ENCODE results near the gene ELP2.
"Not testable (repeated sequence)": the region's sequence is repeated elsewhere in the genome, so short reads cannot be mapped to it uniquely, and the experiment has no call there.

ELP2 gene

DNA sequence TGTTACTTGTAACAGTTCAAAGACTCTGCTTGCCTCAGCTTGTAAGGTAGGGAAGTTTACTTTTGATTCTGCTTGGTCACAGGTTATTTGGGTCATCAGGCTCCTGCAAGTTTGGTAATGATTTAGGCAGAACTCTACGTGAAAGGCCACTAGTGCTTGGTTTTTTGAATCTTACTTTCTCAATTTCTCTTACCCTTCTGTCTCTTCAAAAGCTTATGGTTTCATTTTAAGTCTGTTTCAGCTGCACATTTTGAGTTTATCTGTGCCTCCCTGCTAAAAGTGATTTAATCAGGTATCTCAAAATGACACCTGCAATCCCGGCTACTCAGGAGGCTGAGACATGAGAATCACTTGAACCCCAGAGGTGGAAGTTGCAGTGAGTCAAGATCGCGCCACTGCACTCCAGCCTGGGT is 31.3 kb downstream of the ELP2 start:
- no peak for DNase-seq

DNA sequence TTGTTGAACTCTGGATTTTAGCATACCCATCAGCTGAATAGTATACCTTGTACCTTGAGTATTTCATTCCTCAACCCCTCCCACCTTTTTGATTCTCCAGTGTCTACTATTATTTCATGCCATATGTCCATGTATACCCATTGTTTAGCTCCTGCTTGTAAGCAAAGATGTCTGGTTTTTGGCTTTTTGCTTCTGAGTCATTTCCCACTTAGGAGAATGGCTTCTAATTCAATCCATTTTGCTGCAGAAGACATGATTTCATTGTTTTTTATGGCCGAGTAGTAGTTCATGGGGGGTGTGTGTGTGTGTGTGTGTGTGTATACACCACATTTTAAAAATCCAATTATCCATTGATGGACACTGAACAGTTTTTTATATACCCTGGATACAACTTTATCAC is 33.3 kb downstream of the ELP2 start:
- no peak for DNase-seq

- DNase-seq, result no peak
Measured at GRCh38 chr18:36167692-36168218, 38.1 kb downstream of the ELP2 start.

- not testable (repeated sequence) for DNase-seq
Measured at GRCh38 chr18:36168296-36168695, 38.6 kb downstream of the ELP2 start.

GRCh38 chr18:36169938-36170337 is 40.2 kb downstream of the ELP2 start:
- no peak for DNase-seq

DNA sequence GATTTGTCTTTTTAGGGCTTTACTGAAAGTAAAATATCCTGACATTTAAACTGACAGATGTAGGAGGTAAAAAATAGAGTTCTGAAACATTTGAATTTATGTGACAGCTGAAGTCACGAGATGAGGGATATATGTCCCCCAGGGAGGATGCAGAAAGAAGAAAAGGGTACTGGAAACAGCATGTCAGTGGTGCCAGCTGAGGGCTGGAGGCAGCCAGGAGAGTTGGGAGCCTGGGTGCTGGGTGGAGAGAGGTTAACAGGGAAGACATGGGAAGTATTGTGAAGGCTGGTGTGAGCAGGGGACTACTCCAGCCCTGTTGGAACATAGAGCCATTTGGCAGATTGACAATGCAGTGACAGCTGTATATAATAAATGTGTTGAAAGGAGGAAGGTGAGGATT is 45.8 kb downstream of the ELP2 start:
- DNase-seq, result no peak

GRCh38 chr18:36176177-36176584 is 46.5 kb downstream of the ELP2 start:
- DNase-seq, result no peak

DNA sequence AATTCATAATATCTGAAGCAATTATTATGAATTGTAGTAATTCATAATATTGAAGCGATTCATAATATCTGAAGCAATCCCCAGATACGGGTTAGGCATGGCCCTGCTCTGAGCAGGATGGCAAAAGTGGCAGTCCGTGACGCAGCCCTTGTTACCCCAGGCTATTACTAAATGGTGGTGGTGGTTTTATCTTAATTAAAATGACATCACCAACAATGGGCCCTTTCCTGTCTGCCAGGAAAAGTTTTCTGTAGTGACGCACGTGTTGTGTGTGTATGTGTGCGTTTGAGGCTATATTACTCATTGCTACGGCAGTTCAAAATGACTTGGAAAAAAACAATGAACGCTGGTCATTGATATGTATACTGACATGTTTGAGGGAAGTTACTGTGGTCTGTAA is 47.0 kb downstream of the ELP2 start:
- no peak for DNase-seq

DNA sequence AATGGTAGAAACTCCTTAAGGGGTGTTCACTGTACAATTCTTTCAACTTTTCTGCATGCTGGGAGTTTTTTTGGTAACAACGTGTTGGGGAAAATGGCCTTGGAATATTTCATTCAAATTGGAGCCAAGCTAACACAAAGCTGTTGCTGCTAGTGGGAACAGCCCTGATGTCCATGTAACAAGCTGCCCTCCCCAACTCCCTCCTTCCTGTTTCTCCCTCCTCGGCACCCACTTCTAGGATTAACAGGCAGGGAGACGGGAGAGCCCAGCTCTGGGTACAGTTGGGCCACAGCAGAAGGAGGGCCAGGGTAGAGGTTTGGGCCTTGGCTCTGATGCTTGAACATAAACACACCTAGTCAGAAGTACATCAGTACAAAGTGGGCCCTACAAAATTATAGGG is 48.2 kb downstream of the ELP2 start:
- DNase-seq, result no peak

GRCh38 chr18:36179562-36180355 is 50.1 kb downstream of the ELP2 start:
- no peak for DNase-seq

- DNase-seq, result no peak
Measured at GRCh38 chr18:36181441-36181840, 51.7 kb downstream of the ELP2 start.

GRCh38 chr18:36181898-36182506 is 52.3 kb downstream of the ELP2 start:
- no peak for DNase-seq

GRCh38 chr18:36183033-36183432 is 53.3 kb downstream of the ELP2 start:
- no peak for DNase-seq

GRCh38 chr18:36183987-36184386 is 54.3 kb downstream of the ELP2 start:
- no peak for DNase-seq

DNA sequence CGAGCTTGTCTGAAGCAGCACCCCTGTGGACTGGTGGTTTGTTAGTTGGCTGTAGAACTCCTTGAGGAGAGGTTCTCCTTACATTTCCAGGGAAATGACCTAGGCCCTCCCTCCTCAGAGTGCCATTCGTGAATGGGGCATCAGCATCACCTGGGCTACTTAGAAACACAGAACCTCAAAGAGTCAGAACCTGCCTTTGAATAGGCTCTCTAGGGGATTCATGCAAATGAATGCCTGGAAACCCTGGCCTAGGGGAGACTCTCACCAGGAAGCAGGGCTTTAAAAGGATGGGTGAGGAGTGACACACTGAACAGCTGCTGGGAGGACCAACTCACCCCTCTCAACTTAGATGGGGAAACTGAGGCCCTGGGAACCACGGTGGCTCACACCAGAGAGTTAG is 55.5 kb downstream of the ELP2 start:
- peak; percentile 9 for DNase-seq

DNA sequence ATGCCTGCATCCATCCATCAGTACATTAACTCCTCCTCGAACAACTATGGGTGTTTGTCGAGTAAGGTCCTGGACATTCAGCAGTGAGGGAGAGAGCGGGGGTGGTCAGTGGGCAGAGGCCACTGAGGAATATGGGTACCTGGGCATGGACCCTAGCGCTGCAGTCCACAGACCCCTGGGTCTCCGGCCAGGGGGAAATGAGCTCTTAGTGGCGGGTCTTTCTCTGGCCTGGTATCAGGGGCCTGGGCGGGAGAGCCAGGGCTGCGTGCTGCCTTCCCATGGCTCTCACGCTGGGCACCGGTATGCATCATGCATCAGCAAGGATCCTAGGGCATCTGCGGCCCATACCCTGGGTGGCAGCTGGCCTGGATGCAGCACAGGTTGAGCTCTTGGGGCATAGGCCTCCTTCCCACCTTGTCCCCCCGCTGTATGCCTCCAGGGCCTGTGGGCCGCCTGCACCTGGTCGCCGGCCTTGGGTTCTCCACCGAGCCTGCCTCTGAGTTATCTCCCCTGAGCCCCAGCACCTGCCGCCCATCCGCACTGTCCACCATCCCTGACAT is 56.3 kb downstream of the ELP2 start:
- DNase-seq, result peak; percentile 37

- DNase-seq, result peak; percentile 69
Measured at GRCh38 chr18:36186461-36187192, 56.9 kb downstream of the ELP2 start.

- peak; percentile 85 for DNase-seq
Measured at GRCh38 chr18:36187193-36187825, 57.6 kb downstream of the ELP2 start, which contains the start of gene MOCOS. Gene MOCOS, plus strand, starts transcription at chr18:36187497. Its CDS starts 43 bp downstream, at chr18:36187540.

GRCh38 chr18:36187826-36188721 is 58.4 kb downstream of the ELP2 start:
- DNase-seq, result peak; percentile 66

- DNase-seq, result no peak
Measured at GRCh38 chr18:36188916-36189315, 59.2 kb downstream of the ELP2 start.

DNA sequence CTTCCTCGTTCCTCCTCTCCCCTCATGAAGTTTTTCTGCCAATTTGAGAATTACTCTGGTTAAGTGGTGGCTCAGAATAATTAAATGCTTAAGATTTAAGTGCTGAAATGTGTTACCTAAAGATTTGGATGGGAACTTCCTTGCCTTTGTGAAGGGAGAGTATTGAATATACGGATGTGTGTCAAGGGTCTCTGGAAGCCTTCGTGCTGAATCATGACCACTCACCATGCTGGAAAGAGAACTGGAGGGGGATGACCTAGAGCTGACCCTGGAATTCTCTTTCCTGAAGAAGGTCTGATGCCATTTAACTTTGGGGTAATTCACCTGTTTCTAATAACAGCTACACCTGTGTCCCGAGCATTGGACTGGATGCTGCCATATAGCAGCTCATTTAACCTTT is 59.8 kb downstream of the ELP2 start:
- DNase-seq, result no peak

DNA sequence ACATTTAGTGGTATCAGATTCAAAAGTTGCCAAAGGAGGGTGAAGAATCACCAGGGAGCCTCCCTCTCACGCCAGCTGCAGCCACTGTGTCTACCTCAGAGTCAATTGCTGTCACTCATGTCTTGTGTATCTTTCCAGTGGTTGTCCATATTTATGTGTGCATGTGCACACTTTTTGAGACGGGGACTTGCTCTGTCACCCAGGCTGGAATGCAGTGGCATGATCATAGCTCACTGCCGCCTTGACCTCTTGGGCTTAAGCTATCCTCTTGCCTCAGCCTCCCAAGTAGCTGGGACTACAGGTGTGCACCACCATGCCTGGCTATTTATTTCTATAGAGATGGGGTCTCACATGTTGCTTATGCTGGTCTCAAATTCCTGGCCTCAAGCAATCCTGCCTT is 61.6 kb downstream of the ELP2 start:
- DNase-seq, result no peak

Measured in DMS53 (cell line).